ENCODE measurements around the gene C22orf31.
"Not testable (repeated sequence)": the region's sequence is repeated elsewhere in the genome, so short reads cannot be mapped to it uniquely, and the experiment has no call there.

The C22orf31 gene

GRCh38 chr22:29089507-29089906, 27.9 kb upstream of the C22orf31 start:
- ATAC-seq (replicated peaks) (no peak), DNase-seq (no peak)
- Mint-ChIP-seq H3K36me3 (no peaks in the 10 kb centered on the region), H3K4me3 (no peak overlapping the region), H3K27me3 (peaks cover 28 to 37% of the 10 kb centered on the region in 2 donors), H3K27ac (no peak overlapping the region), H3K4me1 (no peaks in the 10 kb centered on the region), H3K9me3 (no peaks in the 10 kb centered on the region)

DNA sequence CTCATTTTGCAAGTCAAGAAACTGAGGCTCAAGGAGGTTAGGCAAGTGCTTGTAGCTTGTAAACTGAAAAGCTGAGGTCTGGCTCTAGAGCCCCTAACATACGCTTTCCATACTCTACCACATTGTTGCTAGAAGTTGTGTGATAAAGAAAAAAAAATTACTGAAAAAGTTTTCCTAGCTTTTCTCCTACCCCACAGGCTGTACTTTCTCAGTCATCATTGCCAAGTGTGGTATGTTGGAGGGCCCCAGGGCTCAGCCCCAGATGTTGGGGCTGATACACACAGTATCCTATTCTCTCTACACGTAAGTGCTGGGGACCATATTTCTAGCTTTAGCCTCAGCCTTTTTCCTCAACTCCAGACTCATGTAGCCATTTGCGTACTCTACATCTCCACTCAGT, 27.2 kb upstream of the C22orf31 start:
- Mint-ChIP-seq H3K27me3 (peaks cover 23 to 31% of the 10 kb centered on the region in 2 donors), H3K9me3 (no peaks in the 10 kb centered on the region)

GRCh38 chr22:29087012-29087411, 25.4 kb upstream of the C22orf31 start:
- no peak for DNase-seq
- Mint-ChIP-seq H3K9me3 (no peaks in the 10 kb centered on the region), H3K4me3 (no peak overlapping the region), H3K27ac (no peak overlapping the region), H3K4me1 (no peaks in the 10 kb centered on the region), H3K27me3 (peaks cover 18 to 31% of the 10 kb centered on the region in 2 donors), H3K36me3 (no peaks in the 10 kb centered on the region)
- no peak for ATAC-seq (replicated peaks)

More for the DNA sequence above, 27.2 kb upstream of the C22orf31 start:
- Mint-ChIP-seq H3K27ac (no peak overlapping the region), H3K4me3 (no peak overlapping the region), H3K36me3 (no peaks in the 10 kb centered on the region), H3K4me1 (no peaks in the 10 kb centered on the region)
- DNase-seq (no peak), ATAC-seq (replicated peaks) (no peak)

GRCh38 chr22:29083933-29084591, 22.4 kb upstream of the C22orf31 start:
- no peak for ATAC-seq (replicated peaks)
- H3K4me1 Mint-ChIP-seq: no peaks in the 10 kb centered on the region
- no peak overlapping the region for H3K27ac Mint-ChIP-seq
- DNase-seq: no peak
- H3K36me3 Mint-ChIP-seq: no peaks in the 10 kb centered on the region
- no peaks in the 10 kb centered on the region for H3K9me3 Mint-ChIP-seq
- H3K27me3 Mint-ChIP-seq: peaks cover 5 to 23% of the 10 kb centered on the region in 2 donors
- H3K4me3 Mint-ChIP-seq: no peak overlapping the region

GRCh38 chr22:29083576-29083932, 21.9 kb upstream of the C22orf31 start:
- H3K27me3 Mint-ChIP-seq: peaks cover 3 to 24% of the 10 kb centered on the region in 2 donors
- ATAC-seq (replicated peaks); H3K36me3 Mint-ChIP-seq; DNase-seq; H3K4me3 Mint-ChIP-seq; H3K9me3 Mint-ChIP-seq; H3K4me1 Mint-ChIP-seq; H3K27ac Mint-ChIP-seq: not testable (repeated sequence)

DNA sequence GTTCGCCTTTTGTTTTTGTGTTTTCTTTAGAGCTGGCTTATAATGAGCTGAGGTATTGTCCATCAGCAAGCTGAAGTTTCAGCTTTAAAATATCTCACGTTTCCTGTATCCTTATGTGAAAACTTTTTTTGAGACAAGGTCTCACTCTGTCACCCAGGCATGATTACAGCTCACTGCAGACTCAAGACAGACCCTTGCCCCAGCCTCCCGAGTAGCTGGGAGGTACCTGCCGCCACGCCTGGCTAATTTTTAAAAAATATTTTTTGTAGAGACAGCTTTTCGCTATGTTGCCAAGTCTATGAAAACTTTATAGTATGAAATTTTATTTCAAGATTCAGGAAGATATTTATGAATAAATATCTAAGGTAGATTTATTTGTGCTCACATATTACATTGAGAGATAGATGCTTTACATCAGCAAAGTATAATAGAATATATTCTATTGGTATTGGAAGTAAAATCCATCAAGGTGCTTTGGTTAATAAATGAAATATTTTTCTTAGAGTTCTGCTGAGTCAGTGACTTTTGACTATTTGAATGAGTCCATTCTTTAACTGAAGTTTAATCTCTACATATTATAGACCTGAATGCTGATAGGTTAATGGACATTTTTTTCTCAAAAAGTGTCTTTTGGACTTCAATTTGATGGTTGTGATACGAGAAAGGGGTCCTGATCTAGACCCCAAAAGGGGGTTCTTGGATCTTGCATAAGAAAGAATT, 21.4 kb upstream of the C22orf31 start:
- H3K27me3 Mint-ChIP-seq: peaks cover 7 to 29% of the 10 kb centered on the region in 2 donors
- H3K27ac Mint-ChIP-seq: no peak overlapping the region
- DNase-seq (no peak), ATAC-seq (replicated peaks) (no peak)
- H3K4me3 Mint-ChIP-seq: no peak overlapping the region
- no peaks in the 10 kb centered on the region for H3K9me3 Mint-ChIP-seq
- H3K36me3 Mint-ChIP-seq: no peaks in the 10 kb centered on the region
- H3K4me1 Mint-ChIP-seq: no peaks in the 10 kb centered on the region

DNA sequence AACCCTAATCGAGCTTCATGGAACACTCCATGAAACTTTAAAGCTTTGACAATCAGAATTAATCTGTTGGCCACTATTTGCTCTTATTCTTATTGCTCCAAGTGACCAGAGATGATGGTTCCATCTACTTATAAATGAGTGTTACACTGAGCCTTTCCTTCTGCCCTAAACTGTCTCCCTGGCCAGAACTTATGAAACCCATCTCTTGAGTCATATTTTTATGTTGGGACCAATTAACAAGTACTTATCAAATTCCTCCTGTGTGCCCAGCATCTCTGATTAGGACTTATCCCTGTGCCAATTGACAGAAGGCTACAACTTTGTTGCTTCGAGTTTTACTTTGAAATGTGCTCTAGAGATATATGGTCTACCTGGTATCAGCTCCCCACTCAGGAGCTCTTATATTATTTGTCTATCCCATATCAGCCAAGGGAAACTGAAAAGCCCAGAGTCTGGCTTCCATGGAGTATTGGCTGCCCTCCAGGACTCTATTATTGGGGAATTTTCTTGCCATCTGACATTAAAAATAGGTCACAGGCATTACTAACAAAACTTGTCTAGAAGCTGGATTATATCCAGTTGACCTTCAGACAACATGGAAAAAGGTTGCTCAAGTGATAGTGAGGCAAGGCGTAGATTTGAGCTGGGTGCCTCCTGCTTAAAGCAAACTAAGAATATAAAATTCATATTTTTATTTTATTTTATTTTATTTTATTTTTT, 20.0 kb upstream of the C22orf31 start:
- DNase-seq (no peak), ATAC-seq (replicated peaks) (no peak)
- Mint-ChIP-seq H3K27me3 (peaks cover 13 to 32% of the 10 kb centered on the region in 2 donors), H3K4me1 (no peaks in the 10 kb centered on the region), H3K27ac (no peak overlapping the region), H3K9me3 (no peaks in the 10 kb centered on the region), H3K36me3 (no peaks in the 10 kb centered on the region), H3K4me3 (no peak overlapping the region)

GRCh38 chr22:29080106-29080975, 18.7 kb upstream of the C22orf31 start:
- H3K27ac Mint-ChIP-seq: no peak overlapping the region
- H3K36me3 Mint-ChIP-seq: no peaks in the 10 kb centered on the region
- H3K9me3 Mint-ChIP-seq: no peaks in the 10 kb centered on the region
- DNase-seq (no peak), ATAC-seq (replicated peaks) (no peak)
- H3K27me3 Mint-ChIP-seq: peaks cover 20 to 42% of the 10 kb centered on the region in 2 donors
- no peaks in the 10 kb centered on the region for H3K4me1 Mint-ChIP-seq
- H3K4me3 Mint-ChIP-seq: no peak overlapping the region

GRCh38 chr22:29079218-29079901, 17.7 kb upstream of the C22orf31 start:
- no peak overlapping the region for H3K27ac Mint-ChIP-seq
- no peak overlapping the region for H3K4me3 Mint-ChIP-seq
- peaks cover under 1% of the 10 kb centered on the region in 2 donors for H3K4me1 Mint-ChIP-seq
- DNase-seq: no peak
- no peaks in the 10 kb centered on the region for H3K9me3 Mint-ChIP-seq
- H3K27me3 Mint-ChIP-seq: peaks cover 25 to 52% of the 10 kb centered on the region in 2 donors
- no peak for ATAC-seq (replicated peaks)
- no peaks in the 10 kb centered on the region for H3K36me3 Mint-ChIP-seq

DNA sequence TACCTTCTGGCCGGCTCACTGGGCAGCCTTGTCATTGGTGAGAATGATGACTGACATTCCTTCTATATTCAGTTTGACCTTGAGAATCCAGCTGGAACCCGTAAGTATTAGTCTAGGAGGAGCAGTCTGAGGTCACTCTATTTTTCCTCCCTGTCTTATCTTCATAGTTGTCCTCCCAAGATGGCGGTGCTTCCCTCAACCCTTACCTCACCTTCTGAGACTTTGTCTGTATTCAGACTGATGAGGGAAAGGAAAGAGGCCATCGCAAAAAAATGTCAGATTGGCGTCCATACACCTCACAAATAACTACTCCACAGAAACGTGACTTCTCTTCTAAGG, 17.2 kb upstream of the C22orf31 start:
- H3K9me3 Mint-ChIP-seq: no peaks in the 10 kb centered on the region

DNA sequence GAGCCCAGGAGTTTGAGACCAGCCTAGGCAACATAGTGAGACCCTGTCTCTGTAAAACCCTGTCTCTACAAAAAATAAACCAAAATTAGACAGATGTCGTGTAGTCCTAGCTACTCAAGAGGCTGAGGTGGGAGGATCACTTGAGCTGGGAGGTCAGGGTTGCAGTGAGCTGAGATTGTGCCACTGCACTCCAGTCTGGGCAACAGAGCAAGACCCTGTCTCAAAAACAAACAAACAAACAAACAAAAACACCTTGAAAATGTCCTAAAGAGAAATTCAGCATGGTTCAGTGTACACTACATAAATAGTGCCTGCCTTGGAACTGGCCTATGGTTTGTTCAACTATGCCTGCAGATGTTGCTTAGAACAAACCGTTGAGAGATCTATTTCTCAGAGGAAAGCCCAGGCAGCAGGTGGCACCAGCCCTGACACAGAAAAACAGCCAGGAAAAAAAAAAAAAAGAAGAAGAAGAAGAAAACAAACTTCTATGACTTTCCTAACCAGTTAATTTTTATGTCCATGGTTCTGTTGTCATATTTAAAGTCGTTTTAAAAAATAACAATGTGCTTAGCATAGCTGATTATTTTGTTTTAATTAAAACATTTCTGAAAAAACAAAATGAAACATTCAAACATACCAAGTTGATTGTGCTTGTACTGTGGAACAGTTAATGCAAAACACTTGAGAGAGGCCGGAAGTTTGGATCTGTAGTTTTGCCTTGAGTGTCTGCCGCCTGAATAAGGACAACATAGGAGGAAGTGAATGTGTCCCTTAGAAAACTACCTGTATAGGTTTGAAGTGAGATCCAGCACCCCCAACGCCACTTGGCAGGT, 16.6 kb upstream of the C22orf31 start:
- H3K27ac Mint-ChIP-seq: no peak overlapping the region
- DNase-seq: no peak
- H3K4me3 Mint-ChIP-seq: no peak overlapping the region
- peaks cover 8 to 11% of the 10 kb centered on the region in 2 donors for H3K4me1 Mint-ChIP-seq
- peaks cover 33 to 56% of the 10 kb centered on the region in 2 donors for H3K27me3 Mint-ChIP-seq
- no peak for ATAC-seq (replicated peaks)
- no peaks in the 10 kb centered on the region for H3K9me3 Mint-ChIP-seq
- no peaks in the 10 kb centered on the region for H3K36me3 Mint-ChIP-seq

More for the DNA sequence above, 17.2 kb upstream of the C22orf31 start:
- H3K27me3 Mint-ChIP-seq: peaks cover 31 to 56% of the 10 kb centered on the region in 2 donors
- no peaks in the 10 kb centered on the region for H3K36me3 Mint-ChIP-seq
- peaks cover 6% of the 10 kb centered on the region in 2 donors for H3K4me1 Mint-ChIP-seq
- no peak overlapping the region for H3K4me3 Mint-ChIP-seq
- DNase-seq (no peak), ATAC-seq (replicated peaks) (no peak)
- H3K27ac Mint-ChIP-seq: no peak overlapping the region

- Mint-ChIP-seq H3K4me3 (peak overlapping the region; percentile 77 to 81), H3K36me3 (no peaks in the 10 kb centered on the region), H3K27ac (no peak overlapping the region), H3K4me1 (peaks cover 22 to 33% of the 10 kb centered on the region in 2 donors), H3K27me3 (peaks cover 57 to 79% of the 10 kb centered on the region in 2 donors), H3K9me3 (no peaks in the 10 kb centered on the region)
- no peak for DNase-seq
- ATAC-seq (replicated peaks): no peak
Measured at GRCh38 chr22:29074276-29074772, 12.7 kb upstream of the C22orf31 start.
